GM19328 (cell line): Measurements from ENCODE around the gene RPL34.

ENCODE experiments used
- ATAC-seq: cut with Tn5 transposase; IDR thresholded peaks from one replicate; pipeline ENCODE4 v1.9.1; 2021; ENCODE audit warnings: mild to moderate bottlenecking, moderate library complexity; ENCODE audit not compliant: unreplicated experiment

Gene RPL34

DNA sequence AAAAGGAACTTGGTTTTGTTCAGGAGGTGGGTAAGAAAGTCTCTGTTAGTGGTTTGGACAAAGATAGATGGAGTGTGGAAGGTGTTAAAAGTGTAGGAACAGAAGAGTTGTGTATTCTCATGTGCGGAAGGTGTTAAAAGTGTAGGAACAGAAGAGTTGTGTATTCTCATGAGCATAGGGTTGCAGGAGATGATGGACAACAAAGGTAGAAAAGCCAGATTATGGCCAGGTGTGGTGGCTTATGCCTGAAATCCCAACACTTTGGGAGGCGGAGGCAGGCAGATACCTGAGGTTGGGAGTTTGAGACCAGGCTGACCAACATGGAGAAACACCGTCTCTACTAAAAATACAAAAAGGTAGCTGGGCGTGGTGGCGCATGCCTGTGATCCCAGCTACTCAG is 2.5 kb downstream of the RPL34 start:
- no peak for ATAC-seq

- ATAC-seq, result no peak
Observed at GRCh38 chr4:108624263-108625056, 4.1 kb downstream of the RPL34 start.

GRCh38 chr4:108626056-108626455 is 5.7 kb downstream of the RPL34 start:
- no peak for ATAC-seq

DNA sequence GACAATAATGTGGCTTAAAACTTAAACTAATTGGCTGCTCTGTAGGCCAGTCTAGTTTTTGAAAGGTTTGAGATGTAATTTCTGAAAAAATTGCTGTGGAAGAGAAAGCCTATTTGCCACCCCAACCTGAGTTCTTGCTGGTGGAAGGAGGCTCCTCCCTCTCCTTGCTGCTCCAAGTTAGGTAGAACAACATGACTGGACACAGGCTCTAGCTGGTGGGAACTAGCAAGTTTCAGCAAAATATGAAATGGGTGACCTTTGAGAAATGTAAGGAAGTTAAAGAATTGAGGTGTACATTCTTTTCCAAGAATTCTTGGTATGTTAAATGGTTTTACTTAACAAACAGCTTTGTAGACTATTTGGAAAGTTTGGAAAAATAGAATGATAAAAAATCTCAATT is 8.0 kb downstream of the RPL34 start:
- ATAC-seq, result no peak

GRCh38 chr4:108635070-108635655 is 14.8 kb downstream of the RPL34 start:
- no peak for ATAC-seq

- ATAC-seq, result no peak
Observed at GRCh38 chr4:108636246-108636645, 15.9 kb downstream of the RPL34 start.

- ATAC-seq, result no peak
Observed at GRCh38 chr4:108637856-108638255, 17.5 kb downstream of the RPL34 start.

- no peak for ATAC-seq
Observed at GRCh38 chr4:108644237-108644636, 23.9 kb downstream of the RPL34 start.

DNA sequence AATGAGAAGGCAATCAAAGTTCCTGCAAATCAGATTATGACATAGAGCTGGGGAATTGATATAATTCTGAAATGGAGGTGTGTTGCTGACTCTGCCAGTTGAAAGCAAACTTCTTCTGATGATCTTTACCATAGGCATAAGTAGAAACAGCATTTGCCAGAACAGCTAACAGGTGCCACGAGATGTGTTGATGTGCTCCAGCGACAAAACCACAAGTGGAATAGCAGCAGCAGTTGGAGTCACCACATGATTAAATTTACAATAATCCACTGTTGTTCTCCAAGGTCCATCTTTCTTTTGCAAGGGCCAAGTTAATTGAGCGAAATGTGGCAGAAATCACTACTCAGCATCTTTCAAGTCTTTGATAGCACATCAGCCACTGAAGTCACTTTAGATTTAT is 26.3 kb downstream of the RPL34 start:
- ATAC-seq, result no peak

DNA sequence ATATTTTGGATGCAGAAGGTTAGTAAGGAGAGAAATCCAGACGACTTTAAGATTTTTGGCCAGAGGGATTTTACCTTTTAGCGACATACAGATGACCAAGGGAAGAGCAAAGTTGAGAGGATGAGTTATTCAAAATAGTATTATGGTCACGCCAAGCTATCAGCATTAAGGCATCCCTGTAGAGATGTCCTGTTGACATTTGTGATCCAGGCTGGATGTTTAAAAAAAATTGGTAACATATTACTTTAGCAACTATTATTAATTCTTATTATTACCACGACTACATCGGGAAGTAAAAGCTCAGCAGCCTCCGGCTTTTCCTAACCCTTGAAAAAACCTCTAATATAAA is 29.5 kb downstream of the RPL34 start:
- peak; percentile 9 for ATAC-seq

GRCh38 chr4:108650212-108651013 is 30.0 kb downstream of the RPL34 start, which contains the start of gene OSTC:
Gene OSTC, plus strand, starts transcription at chr4:108650599. Its CDS starts 57 bp downstream, at chr4:108650656.
- ATAC-seq, result peak; percentile 92

DNA sequence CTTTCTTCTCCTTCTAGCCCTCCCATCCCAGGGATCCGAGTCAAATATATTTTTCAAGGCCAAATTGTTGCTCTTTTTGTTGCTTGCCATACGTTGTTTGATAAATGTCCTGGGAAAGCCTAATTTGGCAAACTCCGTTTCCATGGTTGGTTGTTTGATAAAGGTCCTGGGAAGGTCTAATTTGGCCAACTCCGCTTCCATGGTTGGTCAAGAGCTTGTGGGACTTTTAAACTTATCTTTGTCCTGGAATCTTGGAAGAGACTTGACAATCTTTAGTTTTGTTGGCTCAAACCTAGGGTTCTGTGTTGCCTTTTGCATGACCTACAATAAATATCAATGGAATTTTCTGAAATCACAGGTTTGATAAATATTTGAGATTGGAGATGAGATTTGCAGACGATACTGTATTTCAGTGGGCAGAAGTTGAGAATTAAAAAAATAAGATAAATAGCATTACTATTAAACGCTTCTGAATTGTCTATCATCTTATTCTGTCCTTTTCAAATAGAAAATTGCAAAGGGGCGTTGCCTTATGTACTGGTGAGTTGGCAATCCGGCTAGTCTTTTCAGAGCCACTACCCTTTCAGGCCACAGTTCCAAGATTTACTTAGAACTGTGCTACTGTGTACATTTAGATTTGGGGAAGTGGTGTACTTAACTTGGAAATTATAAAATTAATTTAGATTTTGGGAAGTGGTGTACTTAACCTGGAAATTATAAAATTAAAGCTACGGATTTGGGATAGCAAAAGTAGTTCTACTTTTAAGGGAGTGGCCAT is 30.8 kb downstream of the RPL34 start:
- ATAC-seq, result peak; percentile 26

- ATAC-seq, result no peak
Observed at GRCh38 chr4:108662629-108663028, 42.3 kb downstream of the RPL34 start.

DNA sequence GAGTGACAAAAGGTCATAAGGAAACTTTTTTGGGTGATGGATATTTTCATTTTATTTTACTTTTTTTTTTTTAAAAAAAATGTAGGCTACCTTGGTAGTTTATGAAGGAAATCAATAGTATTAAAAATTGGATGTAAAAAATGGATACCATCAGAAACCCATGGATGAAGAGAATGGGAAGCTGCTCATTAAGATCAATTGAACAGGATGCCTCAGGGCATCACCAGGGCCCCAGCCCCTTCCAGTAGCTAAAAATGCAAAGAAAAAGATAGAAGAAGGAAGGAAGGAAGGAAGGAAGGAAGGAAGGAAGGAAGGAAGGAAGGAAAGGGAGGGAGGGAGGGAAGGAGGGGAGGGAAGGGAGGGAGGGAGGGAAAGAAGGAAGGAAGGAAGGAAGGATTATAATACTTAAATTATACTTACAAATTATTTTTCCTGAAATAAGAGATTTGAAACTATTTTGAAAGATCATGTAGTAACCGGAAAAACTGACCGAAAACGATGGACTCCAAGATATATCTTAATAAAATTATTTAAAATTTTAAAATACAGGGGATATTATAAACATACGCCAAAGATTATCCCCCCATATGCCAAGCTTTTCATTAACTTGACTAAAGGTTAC is 54.1 kb downstream of the RPL34 start:
- ATAC-seq, result no peak
